ENCODE data around the gene DENND6B. TPM values are rescaled to one million over a fixed set of nuclear protein-coding genes. Genes with fewer than 3 reads are reported as not detected.
"Not testable (repeated sequence)": the region's sequence is repeated elsewhere in the genome, so short reads cannot be mapped to it uniquely, and the experiment has no call there.

Gene DENND6B
- polyA plus RNA-seq (2014; cell fraction: cytosol; rRNA removed) = 2.2 and 2.8 TPM in 2 replicates
- polyA plus RNA-seq (2014; cell fraction: nucleus; rRNA removed) = 8.8 and 10.8 TPM in 2 replicates

- DNase-seq (ENCODE audit: low spot score) = peak; percentile 71
Measured at GRCh38 chr22:50326956-50327710, at the start of gene DENND6B. DENND6B (minus strand) TSS chr22:50327012; CDS start chr22:50326988, 24 bp downstream.

- no peak for DNase-seq (ENCODE audit: low spot score)
Measured at GRCh38 chr22:50376085-50376651, 49.4 kb upstream of the DENND6B start.

GRCh38 chr22:50371101-50371648 is 44.4 kb upstream of the DENND6B start:
- no peak for DNase-seq (ENCODE audit: low spot score)

- DNase-seq (ENCODE audit: low spot score) = no peak
Measured at GRCh38 chr22:50367778-50368500, 41.1 kb upstream of the DENND6B start.

GRCh38 chr22:50363803-50364194 is 37.0 kb upstream of the DENND6B start:
- DNase-seq (ENCODE audit: low spot score) = not testable (repeated sequence)

GRCh38 chr22:50363166-50363802 is 36.5 kb upstream of the DENND6B start:
- no peak for DNase-seq (ENCODE audit: low spot score)

- DNase-seq (ENCODE audit: low spot score) = no peak
Measured at GRCh38 chr22:50361688-50362087, 34.9 kb upstream of the DENND6B start.

GRCh38 chr22:50361222-50361621 is 34.4 kb upstream of the DENND6B start:
- DNase-seq (ENCODE audit: low spot score) = no peak

GRCh38 chr22:50360578-50360977 is 33.8 kb upstream of the DENND6B start:
- no peak for DNase-seq (ENCODE audit: low spot score)

- no peak for DNase-seq (ENCODE audit: low spot score)
Measured at GRCh38 chr22:50357756-50358155, 30.9 kb upstream of the DENND6B start.

GRCh38 chr22:50357222-50357621 is 30.4 kb upstream of the DENND6B start:
- no peak for DNase-seq (ENCODE audit: low spot score)

GRCh38 chr22:50356186-50356585 is 29.4 kb upstream of the DENND6B start:
- DNase-seq (ENCODE audit: low spot score) = no peak

- no peak for DNase-seq (ENCODE audit: low spot score)
Measured at GRCh38 chr22:50348058-50348457, 21.2 kb upstream of the DENND6B start.

- no peak for DNase-seq (ENCODE audit: low spot score)
Measured at GRCh38 chr22:50347157-50347556, 20.3 kb upstream of the DENND6B start.

GRCh38 chr22:50346470-50346869 is 19.7 kb upstream of the DENND6B start:
- no peak for DNase-seq (ENCODE audit: low spot score)

GRCh38 chr22:50343541-50343935 is 16.7 kb upstream of the DENND6B start:
- DNase-seq (ENCODE audit: low spot score) = no peak

- peak; percentile 70 for DNase-seq (ENCODE audit: low spot score)
Measured at GRCh38 chr22:50342651-50343540, 16.1 kb upstream of the DENND6B start, which contains the start of gene PPP6R2. PPP6R2 (plus strand) TSS chr22:50343327; CDS start chr22:50393909, 50,582 bp downstream.

GRCh38 chr22:50341977-50342650 is 15.3 kb upstream of the DENND6B start:
- peak; percentile 91 for DNase-seq (ENCODE audit: low spot score)

- DNase-seq (ENCODE audit: low spot score) = peak; percentile 77
Measured at GRCh38 chr22:50339945-50340879, 13.4 kb upstream of the DENND6B start.
